A549 treated with ZK216348 at 1 μM for 4 hours (cell line): ENCODE data around the gene GET4. TPM values are rescaled to one million over a fixed set of nuclear protein-coding genes. Genes with fewer than 3 reads are reported as not detected.

Source experiments
- total RNA-seq: library from RNA; stranded (reverse); fragments of 200-300 nt; extraction: Qiagen RNA extraction; gene quantifications from 5 replicates; pipeline ENCODE4 v1.2.3, GENCODE V29; 2022; ENCODE audit warnings: low read depth

GET4 gene
- 28.5 to 65.0 TPM (median 60.6 TPM) in 5 replicates for total RNA-seq

GRCh38 chr7:876077-876971 is at the start of gene GET4:
GET4 (plus strand) TSS chr7:876554; CDS start chr7:876646, 92 bp downstream.

DNA sequence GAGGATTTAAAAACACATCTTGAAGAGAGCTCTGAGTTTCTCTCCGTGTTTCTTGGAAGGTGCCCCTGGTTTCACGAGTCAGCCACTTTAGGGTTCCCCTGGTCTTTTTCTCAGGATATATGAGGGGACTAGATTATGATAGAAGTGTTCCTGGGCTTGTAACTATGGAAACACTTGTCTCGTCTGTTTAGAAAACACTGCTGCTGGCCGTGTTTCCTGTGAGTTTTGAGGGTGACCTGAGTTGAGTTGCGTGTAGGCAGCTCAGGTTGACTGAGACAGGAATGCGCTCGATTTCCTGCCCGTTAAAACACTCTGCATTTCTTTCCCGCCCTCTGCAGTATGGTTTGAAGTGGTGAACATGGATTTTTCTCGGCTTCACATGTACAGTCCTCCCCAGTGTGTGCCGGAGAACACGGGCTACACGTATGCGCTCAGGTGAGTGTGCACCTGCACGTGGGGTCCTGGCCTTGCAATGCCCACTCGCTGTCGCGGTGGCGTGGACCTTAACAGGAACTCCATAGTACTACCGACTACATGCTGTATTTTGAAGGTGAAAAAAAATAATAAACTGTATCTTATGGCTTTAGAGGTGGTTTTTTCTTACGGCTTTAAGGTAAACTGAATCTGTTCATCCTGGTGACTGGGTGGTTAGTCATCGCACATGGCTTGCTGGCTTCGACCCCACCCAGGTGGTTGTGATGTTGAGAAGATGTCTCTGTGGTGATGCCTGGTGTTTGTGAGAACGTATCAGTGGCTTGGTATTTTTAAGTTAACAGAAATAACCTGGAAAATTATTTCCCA is 44.0 kb upstream of the GET4 start, which contains the start of gene SUN1:
SUN1 (plus strand) TSS at position 310 of the 801 bp plus-strand sequence; CDS start at position 359, 49 bp downstream.

Other genes with a start within 250 kb of the GET4 start
- 33.7 to 51.9 TPM (median 48.3 TPM) in 5 replicates for gene DNAAF5, start 149.9 kb upstream of the GET4 start, total RNA-seq
- 21.1 to 31.0 TPM (median 29.2 TPM) in 5 replicates for gene PRKAR1B, start 149.3 kb upstream of the GET4 start, total RNA-seq
- gene SUN1, start 44.1 kb upstream of the GET4 start, total RNA-seq: 59.8 to 98.8 TPM (median 88.9 TPM) in 5 replicates
- 2.3 to 6.6 TPM (median 5.0 TPM) in 5 replicates for gene ADAP1, start 78.1 kb downstream of the GET4 start, total RNA-seq
- 5.1 to 8.4 TPM (median 5.9 TPM) in 5 replicates for gene COX19, start 99.0 kb downstream of the GET4 start, total RNA-seq
- gene CYP2W1, start 106.6 kb downstream of the GET4 start, total RNA-seq: not detected in 5 replicates
- 0.68 to 2.3 TPM (median 1.7 TPM) in 5 replicates for gene GPR146, start 168.0 kb downstream of the GET4 start, total RNA-seq
- 0.39 to 0.95 TPM (median 0.86 TPM) in 5 replicates for gene GPER1, start 211.6 kb downstream of the GET4 start, total RNA-seq